K562 (cell line): ENCODE data around the gene GPER1.

Experiments used
- MAFK ChIP-seq: IDR thresholded peaks from 2 replicates; pipeline ENCODE4 v1.6.1; 2011; ENCODE audit warnings: low read length, improper control_type of control experiment
- SRSF1 ChIP-seq: fragments of 200-400 bp; formaldehyde crosslinking; IDR thresholded peaks from 2 replicates; pipeline ENCODE4 v1.6.1; 2017; ENCODE audit warnings: mild to moderate bottlenecking, low read depth, low read length, moderate library complexity
- TF ChIP-seq, protein P1 (sequence below), 3 experiments: IDR thresholded peaks in 2 of 3; conservative IDR thresholded peaks in 1 of 3; 2 replicates each; pipeline ENCODE4 v1.5.1; 2011 to 2012; ENCODE audit warnings: low read length in 3 of 3, mild to moderate bottlenecking in 3 of 3, control low read depth in 2 of 3, improper control_type of control experiment in 1 of 3, inconsistent platforms in 1 of 3, low read depth in 1 of 3, mixed read lengths in 1 of 3, moderate library complexity in 1 of 3; ENCODE audit not compliant: insufficient read depth in 2 of 3

- TF ChIP-seq, protein P1, sequence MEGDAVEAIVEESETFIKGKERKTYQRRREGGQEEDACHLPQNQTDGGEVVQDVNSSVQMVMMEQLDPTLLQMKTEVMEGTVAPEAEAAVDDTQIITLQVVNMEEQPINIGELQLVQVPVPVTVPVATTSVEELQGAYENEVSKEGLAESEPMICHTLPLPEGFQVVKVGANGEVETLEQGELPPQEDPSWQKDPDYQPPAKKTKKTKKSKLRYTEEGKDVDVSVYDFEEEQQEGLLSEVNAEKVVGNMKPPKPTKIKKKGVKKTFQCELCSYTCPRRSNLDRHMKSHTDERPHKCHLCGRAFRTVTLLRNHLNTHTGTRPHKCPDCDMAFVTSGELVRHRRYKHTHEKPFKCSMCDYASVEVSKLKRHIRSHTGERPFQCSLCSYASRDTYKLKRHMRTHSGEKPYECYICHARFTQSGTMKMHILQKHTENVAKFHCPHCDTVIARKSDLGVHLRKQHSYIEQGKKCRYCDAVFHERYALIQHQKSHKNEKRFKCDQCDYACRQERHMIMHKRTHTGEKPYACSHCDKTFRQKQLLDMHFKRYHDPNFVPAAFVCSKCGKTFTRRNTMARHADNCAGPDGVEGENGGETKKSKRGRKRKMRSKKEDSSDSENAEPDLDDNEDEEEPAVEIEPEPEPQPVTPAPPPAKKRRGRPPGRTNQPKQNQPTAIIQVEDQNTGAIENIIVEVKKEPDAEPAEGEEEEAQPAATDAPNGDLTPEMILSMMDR (IDR thresholded peaks at IDR 0.05 in 2 of 3, conservative IDR thresholded peaks at IDR 0.05 in 1 of 3; ENCODE audit: insufficient read depth in 2 of 3, low read depth in 1 of 3, low read length in 3 of 3): no peak
- TF ChIP-seq SRSF1 (no peak), MAFK (no peak)
Measured at GRCh38 chr7:1097120-1097504, 9.2 kb downstream of the GPER1 start.
